Fibroblast of pulmonary artery (primary cell): Measurements from ENCODE around the gene C1orf185.
A peak's percentile ranks its signal among the peaks of the same experiment; 100 is the strongest.
"Not testable (repeated sequence)": the region's sequence is repeated elsewhere in the genome, so short reads cannot be mapped to it uniquely, and the experiment has no call there.

Experiments used
- DNase-seq: peaks from one replicate; pipeline ENCODE4 v3.0.0-alpha.2; 2010; ENCODE audit warnings: low read depth
- H3K4me3 ChIP-seq: replicated peaks from 2 replicates; pipeline ENCODE4 v1.5.1; 2011; ENCODE audit warnings: low read depth, mild to moderate bottlenecking, control low read depth, low read length, moderate library complexity
- CTCF ChIP-seq: IDR thresholded peaks from 2 replicates; pipeline ENCODE4 v1.5.1; 2011; ENCODE audit warnings: mild to moderate bottlenecking, control low read depth, low read length, inconsistent platforms; ENCODE audit errors: missing control alignments

Gene C1orf185

GRCh38 chr1:51133045-51133444 lies 31.0 kb downstream of the C1orf185 start:
- DNase-seq, result no peak
- H3K4me3 ChIP-seq, result no peak overlapping the region
- no peak for TF ChIP-seq CTCF

- H3K4me3 ChIP-seq, DNase-seq: not testable (repeated sequence)
Observed at GRCh38 chr1:51137696-51138095, 35.7 kb downstream of the C1orf185 start.

GRCh38 chr1:51139474-51139873 lies 37.4 kb downstream of the C1orf185 start:
- peak; percentile 14 for TF ChIP-seq CTCF
- H3K4me3 ChIP-seq, result no peak overlapping the region
- DNase-seq, result peak; percentile 6

GRCh38 chr1:51147394-51147793 lies 45.4 kb downstream of the C1orf185 start:
- no peak for DNase-seq
- no peak for TF ChIP-seq CTCF
- no peak overlapping the region for H3K4me3 ChIP-seq

- H3K4me3 ChIP-seq, result no peak overlapping the region
- DNase-seq, result no peak
- TF ChIP-seq CTCF, result no peak
Observed at GRCh38 chr1:51154776-51155175, 52.7 kb downstream of the C1orf185 start.

GRCh38 chr1:51156752-51157151 lies 54.7 kb downstream of the C1orf185 start:
- no peak overlapping the region for H3K4me3 ChIP-seq
- DNase-seq, result no peak
- no peak for TF ChIP-seq CTCF

- TF ChIP-seq CTCF, result no peak
- no peak for DNase-seq
- H3K4me3 ChIP-seq, result no peak overlapping the region
Observed at GRCh38 chr1:51157395-51157794, 55.4 kb downstream of the C1orf185 start.

- no peak for TF ChIP-seq CTCF
- no peak overlapping the region for H3K4me3 ChIP-seq
- no peak for DNase-seq
Observed at GRCh38 chr1:51158263-51158662, 56.2 kb downstream of the C1orf185 start.

GRCh38 chr1:51162560-51162959 lies 60.5 kb downstream of the C1orf185 start:
- not testable (repeated sequence) for H3K4me3 ChIP-seq, DNase-seq
